DND-41 (cell line): ENCODE measurements around the gene MEGF6.
"Not testable (repeated sequence)": the region's sequence is repeated elsewhere in the genome, so short reads cannot be mapped to it uniquely, and the experiment has no call there.

Source experiments
- ATAC-seq: fragments of 200-7000 bp; cut with Tn5 transposase; 3 replicates; pipeline ENCODE4 v1.9.1; 2021; ENCODE audit warnings: low read depth; ENCODE audit not compliant: insufficient read depth
- DNase-seq: peaks from one replicate; pipeline ENCODE4 v3.0.0-alpha.2; 2020
- H2AFZ ChIP-seq: 2 replicates; pipeline ENCODE4 v1.6.0; 2012; ENCODE audit warnings: low read depth, low read length
- H3K27ac ChIP-seq: 2 replicates; pipeline ENCODE4 v1.5.1; 2012; ENCODE audit warnings: low read length, inconsistent platforms
- H3K27me3 ChIP-seq: fragments of 200-600 bp; sonication (generic); 2 replicates; pipeline ENCODE4 v1.6.0; 2012; ENCODE audit warnings: low read length, mild to moderate bottlenecking, inconsistent platforms; ENCODE audit not compliant: insufficient read depth, poor library complexity
- H3K36me3 ChIP-seq: 2 replicates; pipeline ENCODE4 v1.5.1; 2012; ENCODE audit warnings: low read length, inconsistent platforms; ENCODE audit not compliant: insufficient read depth
- H3K4me1 ChIP-seq: 2 replicates; pipeline ENCODE4 v1.5.1; 2012; ENCODE audit warnings: mild to moderate bottlenecking, low read length; ENCODE audit not compliant: insufficient read depth
- H3K4me2 ChIP-seq: 2 replicates; pipeline ENCODE4 v1.6.0; 2012; ENCODE audit warnings: mild to moderate bottlenecking, moderate library complexity, low read length, inconsistent platforms; ENCODE audit not compliant: insufficient read depth
- H3K4me3 ChIP-seq, 2 experiments: fragments of 200-600 bp in 1 of 2; shearing (Covaris generic) in 1 of 2; 2 replicates each; pipeline ENCODE4 v1.5.1; 2012 to 2016; ENCODE audit warnings: inconsistent platforms in 2 of 2, low read length in 2 of 2, mild to moderate bottlenecking in 2 of 2, low read depth in 1 of 2, moderate library complexity in 1 of 2
- H3K79me2 ChIP-seq: 2 replicates; pipeline ENCODE4 v1.6.0; 2012; ENCODE audit warnings: low read length, inconsistent platforms; ENCODE audit not compliant: insufficient read depth
- H3K9ac ChIP-seq: 2 replicates; pipeline ENCODE4 v1.6.0; 2012; ENCODE audit warnings: low read depth, mild to moderate bottlenecking, inconsistent platforms, low read length, moderate library complexity
- H3K9me3 ChIP-seq: 2 replicates; pipeline ENCODE4 v1.5.1; 2012; ENCODE audit warnings: low read length, moderate library complexity, mild to moderate bottlenecking, inconsistent platforms; ENCODE audit not compliant: insufficient read depth, severe bottlenecking
- H4K20me1 ChIP-seq: 2 replicates; pipeline ENCODE4 v1.6.0; 2012; ENCODE audit warnings: low read length; ENCODE audit not compliant: insufficient read depth
- EZH2 ChIP-seq: IDR thresholded peaks from 3 replicates; pipeline ENCODE4 v1.6.1; 2012; ENCODE audit warnings: borderline replicate concordance, low read depth, mild to moderate bottlenecking, moderate library complexity, low read length, inconsistent platforms; ENCODE audit not compliant: severe bottlenecking
- TF ChIP-seq, protein P1 (sequence below): IDR thresholded peaks from 2 replicates; pipeline ENCODE4 v1.5.1; 2012; ENCODE audit warnings: borderline replicate concordance, low read length, moderate library complexity, mild to moderate bottlenecking; ENCODE audit not compliant: poor library complexity, severe bottlenecking; ENCODE audit errors: extremely low read depth

Gene MEGF6

DNA sequence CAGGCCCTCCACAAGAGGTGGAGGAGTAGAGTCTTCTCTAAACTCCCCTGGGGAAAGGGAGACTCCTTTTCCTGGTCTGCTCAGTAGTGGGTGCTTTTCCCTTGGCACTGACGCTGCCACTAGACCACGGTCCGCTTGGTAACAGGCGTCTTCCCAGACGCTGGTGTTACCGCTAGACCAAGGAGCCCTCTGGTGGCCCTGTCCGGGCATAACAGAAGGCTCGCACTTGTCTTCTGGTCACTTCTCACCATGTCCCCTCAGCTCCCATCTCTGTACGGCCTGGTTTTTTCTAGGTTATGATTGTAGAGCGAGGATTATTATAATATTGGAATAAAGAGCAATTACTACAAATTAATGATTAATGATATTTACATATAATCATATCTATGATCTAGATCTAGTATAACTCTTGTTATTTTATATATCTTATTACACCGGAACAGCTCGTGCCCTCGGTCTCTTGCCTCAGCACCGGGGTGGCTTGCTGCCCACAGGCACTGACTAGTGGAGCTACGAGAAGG is 9.9 kb upstream of the MEGF6 start:
- not testable (repeated sequence) for H2AFZ ChIP-seq, H3K4me3 ChIP-seq, H3K36me3 ChIP-seq, H3K79me2 ChIP-seq, H3K27me3 ChIP-seq, H4K20me1 ChIP-seq, H3K27ac ChIP-seq, ATAC-seq, H3K9ac ChIP-seq, H3K9me3 ChIP-seq, H3K4me2 ChIP-seq
- H3K4me1 ChIP-seq: peaks cover 27% of the 10 kb centered on the region
- TF ChIP-seq, protein P1, sequence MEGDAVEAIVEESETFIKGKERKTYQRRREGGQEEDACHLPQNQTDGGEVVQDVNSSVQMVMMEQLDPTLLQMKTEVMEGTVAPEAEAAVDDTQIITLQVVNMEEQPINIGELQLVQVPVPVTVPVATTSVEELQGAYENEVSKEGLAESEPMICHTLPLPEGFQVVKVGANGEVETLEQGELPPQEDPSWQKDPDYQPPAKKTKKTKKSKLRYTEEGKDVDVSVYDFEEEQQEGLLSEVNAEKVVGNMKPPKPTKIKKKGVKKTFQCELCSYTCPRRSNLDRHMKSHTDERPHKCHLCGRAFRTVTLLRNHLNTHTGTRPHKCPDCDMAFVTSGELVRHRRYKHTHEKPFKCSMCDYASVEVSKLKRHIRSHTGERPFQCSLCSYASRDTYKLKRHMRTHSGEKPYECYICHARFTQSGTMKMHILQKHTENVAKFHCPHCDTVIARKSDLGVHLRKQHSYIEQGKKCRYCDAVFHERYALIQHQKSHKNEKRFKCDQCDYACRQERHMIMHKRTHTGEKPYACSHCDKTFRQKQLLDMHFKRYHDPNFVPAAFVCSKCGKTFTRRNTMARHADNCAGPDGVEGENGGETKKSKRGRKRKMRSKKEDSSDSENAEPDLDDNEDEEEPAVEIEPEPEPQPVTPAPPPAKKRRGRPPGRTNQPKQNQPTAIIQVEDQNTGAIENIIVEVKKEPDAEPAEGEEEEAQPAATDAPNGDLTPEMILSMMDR: peak; percentile 46
- peak; percentile 23 for DNase-seq

DNA sequence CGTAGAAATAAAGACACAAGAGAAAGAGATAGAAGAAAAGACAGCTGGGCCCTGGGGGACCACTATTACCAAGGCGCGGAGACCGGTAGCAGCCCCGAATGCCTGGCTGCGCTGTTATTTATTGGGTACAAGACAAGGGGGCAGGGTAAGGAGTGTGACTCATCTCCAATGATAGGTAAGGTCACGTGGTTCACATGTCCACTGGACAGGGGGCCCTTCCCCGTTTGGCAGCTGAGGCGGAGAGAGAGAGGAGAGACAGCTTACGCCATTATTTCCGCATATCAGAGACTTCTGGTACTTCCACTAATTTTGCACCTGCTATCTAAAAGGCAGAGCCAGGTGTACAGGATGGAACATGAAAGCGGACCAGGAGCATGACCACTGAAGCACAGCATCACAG is 9.4 kb upstream of the MEGF6 start:
- Histone ChIP-seq H3K27me3 (no peaks in the 10 kb centered on the region), H3K4me2 (no peak overlapping the region), H3K9me3 (no peaks in the 10 kb centered on the region), H3K79me2 (peaks cover 5% of the 10 kb centered on the region), H2AFZ (no peak overlapping the region), H3K36me3 (no peaks in the 10 kb centered on the region; the same call in 1 of the 2 replicates), H4K20me1 (peaks cover 8% of the 10 kb centered on the region; the same call in 1 of the 2 replicates), H3K4me3 (no peak overlapping the region), H3K27ac (no peak overlapping the region), H3K4me1 (peaks cover 22% of the 10 kb centered on the region), H3K9ac (no peak overlapping the region)
- ATAC-seq (no peak), DNase-seq (no peak)
- TF ChIP-seq EZH2: no peak

DNA sequence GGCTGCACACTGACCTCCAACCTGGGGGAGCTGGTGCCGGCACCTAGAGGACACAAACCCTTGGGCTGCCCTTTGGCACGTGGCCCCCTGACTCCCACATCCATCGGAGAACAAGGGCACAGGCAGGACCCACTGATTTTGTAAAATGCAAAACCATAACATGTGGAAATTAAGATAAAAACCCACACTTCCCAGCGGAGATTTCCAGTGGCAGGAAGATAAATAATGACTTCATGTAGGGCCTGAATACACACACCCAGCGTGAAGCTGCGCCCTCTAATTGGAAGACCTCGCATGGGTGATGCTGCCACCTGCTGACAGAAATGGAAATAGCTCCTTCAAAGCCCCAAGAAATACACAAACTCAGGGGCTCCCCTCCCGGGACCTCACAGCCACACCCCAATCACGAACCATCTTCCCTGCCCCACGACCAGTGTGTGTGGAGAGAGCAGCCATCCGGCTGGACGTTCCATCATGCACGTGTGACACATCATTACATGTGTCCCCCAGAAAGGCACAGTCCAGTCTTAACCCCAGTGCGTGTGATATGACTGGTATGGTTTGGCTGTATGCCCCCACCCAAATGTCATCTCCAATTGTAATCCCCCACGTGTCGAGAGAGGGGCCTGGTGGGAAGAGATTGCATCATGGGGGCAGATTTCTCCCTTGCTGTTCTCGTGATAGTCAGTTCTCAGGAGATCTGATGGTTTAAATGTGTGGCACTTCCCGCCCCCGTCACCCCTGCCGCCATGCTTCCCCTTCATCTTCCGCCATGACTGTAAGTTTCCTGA is 7.8 kb upstream of the MEGF6 start:
- peak; percentile 86 for ATAC-seq
- Histone ChIP-seq H3K9ac (no peak overlapping the region), H3K36me3 (no peaks in the 10 kb centered on the region), H3K9me3 (no peaks in the 10 kb centered on the region), H3K4me2 (0 out of 2 replicates have a peak overlapping the region, but pooled peaks have one; percentile 2), H3K27me3 (peaks cover 9% of the 10 kb centered on the region), H2AFZ (no peak overlapping the region), H4K20me1 (peaks cover 5% of the 10 kb centered on the region), H3K27ac (no peak overlapping the region), H3K4me3 (no peak overlapping the region), H3K4me1 (peaks cover 19% of the 10 kb centered on the region), H3K79me2 (no peaks in the 10 kb centered on the region; the same call in 1 of the 2 replicates)
- peak; percentile 73 for DNase-seq
- TF ChIP-seq EZH2: no peak
- TF ChIP-seq, protein P1: peak; percentile 86

DNA sequence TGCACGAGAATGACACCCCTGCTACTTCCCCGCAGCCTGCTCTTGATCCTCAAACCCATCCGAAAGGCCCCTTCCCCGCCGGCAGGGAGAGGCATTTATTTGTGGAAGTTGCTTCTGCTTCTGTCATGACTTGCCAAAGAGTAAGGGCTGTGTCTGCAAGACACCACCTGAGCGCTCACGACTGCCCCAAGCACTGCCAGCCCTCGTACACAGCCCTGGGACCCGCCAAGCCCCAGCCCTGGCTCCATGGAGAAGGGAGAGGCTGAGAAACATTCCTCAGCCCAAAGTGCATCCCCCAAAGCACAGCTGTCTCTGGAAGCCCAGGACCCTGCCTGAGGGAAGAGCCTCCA is 7.2 kb upstream of the MEGF6 start:
- H3K4me2 ChIP-seq: no peak overlapping the region
- H3K27me3 ChIP-seq: peaks cover 15% of the 10 kb centered on the region
- no peak overlapping the region for H2AFZ ChIP-seq

More for the DNA sequence above, 7.2 kb upstream of the MEGF6 start:
- DNase-seq (no peak), ATAC-seq (no peak)
- H3K79me2 ChIP-seq: no peaks in the 10 kb centered on the region
- peaks cover 10% of the 10 kb centered on the region for H4K20me1 ChIP-seq
- H3K36me3 ChIP-seq: no peaks in the 10 kb centered on the region
- H3K9ac ChIP-seq: no peak overlapping the region
- H3K9me3 ChIP-seq: no peaks in the 10 kb centered on the region
- TF ChIP-seq, protein P1: no peak
- no peak for TF ChIP-seq EZH2
- H3K27ac ChIP-seq: no peak overlapping the region
- H3K4me1 ChIP-seq: peaks cover 19% of the 10 kb centered on the region
- H3K4me3 ChIP-seq: no peak overlapping the region
